GM23338 (cell line): ENCODE data around the gene AQP6. TPM values are rescaled to one million over a fixed set of nuclear protein-coding genes. Genes with fewer than 3 reads are reported as not detected.

Source experiments
- ATAC-seq: fragments of 200-7000 bp; cut with Tn5 transposase; 3 replicates; pipeline ENCODE4 v1.9.1; 2020
- DNase-seq: peaks from one replicate; pipeline ENCODE4 v3.0.0-alpha.2; 2015; ENCODE audit warnings: low spot score
- H2AFZ ChIP-seq: fragments of 200-600 bp; sonication (generic); 2 replicates; pipeline ENCODE4 v1.8.0; 2016; ENCODE audit warnings: antibody characterized with exemption, mild to moderate bottlenecking, moderate library complexity
- H3F3A ChIP-seq: fragments of 200-600 bp; sonication (generic); replicated peaks from 2 replicates; pipeline ENCODE4 v1.8.0; 2017; ENCODE audit warnings: antibody characterized with exemption, mixed run types, low read depth
- H3K27ac ChIP-seq: fragments of 200-600 bp; sonication (generic); 2 replicates; pipeline ENCODE4 v1.6.1; 2016; ENCODE audit warnings: low read depth
- H3K27me3 ChIP-seq: fragments of 200-600 bp; sonication (generic); 2 replicates; pipeline ENCODE4 v1.8.0; 2016; ENCODE audit warnings: mild to moderate bottlenecking, mixed run types, moderate library complexity; ENCODE audit not compliant: insufficient read depth
- H3K36me3 ChIP-seq: fragments of 200-600 bp; sonication (generic); 2 replicates; pipeline ENCODE4 v1.8.0; 2016; ENCODE audit warnings: mild to moderate bottlenecking; ENCODE audit not compliant: insufficient read depth
- H3K4me1 ChIP-seq: fragments of 200-600 bp; sonication (generic); 2 replicates; pipeline ENCODE4 v1.8.0; 2016; ENCODE audit warnings: mild to moderate bottlenecking, moderate library complexity; ENCODE audit not compliant: insufficient read depth
- H3K4me2 ChIP-seq: fragments of 200-600 bp; sonication (generic); 2 replicates; pipeline ENCODE4 v1.7.1; 2017; ENCODE audit warnings: mixed run types
- H3K4me3 ChIP-seq: fragments of 200-600 bp; sonication (generic); 2 replicates; pipeline ENCODE4 v1.6.1; 2016; ENCODE audit warnings: mixed run types
- H3K79me2 ChIP-seq: fragments of 200-600 bp; sonication (generic); replicated peaks from 2 replicates; pipeline ENCODE4 v1.8.0; 2017; ENCODE audit warnings: mild to moderate bottlenecking; ENCODE audit not compliant: insufficient read depth
- H3K9me2 ChIP-seq: fragments of 200-600 bp; sonication (generic); 2 replicates; pipeline ENCODE4 v1.8.0; 2017; ENCODE audit not compliant: insufficient read depth
- H4K20me1 ChIP-seq: fragments of 200-600 bp; sonication (generic); replicated peaks from 2 replicates; pipeline ENCODE4 v1.8.0; 2017; ENCODE audit warnings: mild to moderate bottlenecking; ENCODE audit not compliant: insufficient read depth
- H3K27ac Mint-ChIP-seq: 2 replicates; pipeline ENCODE4 v1.8.0; 2020; ENCODE audit warnings: inconsistent platforms, mild to moderate bottlenecking, moderate library complexity, mixed read lengths
- H3K27me3 Mint-ChIP-seq: 3 replicates; pipeline ENCODE4 v1.8.0; 2022; ENCODE audit warnings: low read depth, mild to moderate bottlenecking, moderate library complexity, mixed read lengths, inconsistent platforms; ENCODE audit not compliant: insufficient read depth, poor library complexity
- H3K36me3 Mint-ChIP-seq: 3 replicates; pipeline ENCODE4 v1.8.0; 2021; ENCODE audit warnings: low read depth, mild to moderate bottlenecking, inconsistent platforms, moderate library complexity, mixed read lengths
- H3K4me1 Mint-ChIP-seq: 3 replicates; pipeline ENCODE4 v1.8.0; 2020; ENCODE audit warnings: mild to moderate bottlenecking, inconsistent platforms, mixed read lengths
- H3K4me3 Mint-ChIP-seq: 3 replicates; pipeline ENCODE4 v1.8.0; 2021; ENCODE audit warnings: moderate library complexity, mild to moderate bottlenecking, inconsistent platforms, mixed read lengths
- H3K9me3 Mint-ChIP-seq: 3 replicates; pipeline ENCODE4 v1.8.0; 2020; ENCODE audit warnings: moderate library complexity, mild to moderate bottlenecking, inconsistent platforms, mixed read lengths
- EZH2 ChIP-seq: fragments of 200-600 bp; sonication (generic); IDR thresholded peaks from one replicate; pipeline ENCODE4 v1.8.0; 2017; ENCODE audit warnings: antibody characterized with exemption, mild to moderate bottlenecking, low read depth; ENCODE audit not compliant: unreplicated experiment
- EZH2phosphoT487 ChIP-seq: fragments of 200-600 bp; sonication (generic); IDR thresholded peaks from one replicate; pipeline ENCODE4 v1.8.1; 2018; ENCODE audit warnings: antibody characterized with exemption; ENCODE audit not compliant: unreplicated experiment
- JUNB ChIP-seq: IDR thresholded peaks from one replicate; pipeline ENCODE4 v1.6.1; 2016; ENCODE audit warnings: antibody characterized with exemption; ENCODE audit not compliant: unreplicated experiment
- NANOG ChIP-seq: IDR thresholded peaks from 2 replicates; pipeline ENCODE4 v1.6.1; 2016; ENCODE audit warnings: antibody characterized with exemption, borderline replicate concordance
- POLR2AphosphoS5 ChIP-seq: IDR thresholded peaks from 2 replicates; pipeline ENCODE4 v1.6.1; 2016; ENCODE audit warnings: antibody characterized with exemption, low read depth
- STAT1 ChIP-seq: IDR thresholded peaks from one replicate; pipeline ENCODE4 v1.6.1; 2016; ENCODE audit warnings: antibody characterized with exemption; ENCODE audit not compliant: unreplicated experiment
- polyA plus RNA-seq: library from polyadenylated mRNA; unstranded; fragments of >200 nt; fragmentation: Nextera tagmentation; extraction: Ambion mirVana; gene quantifications from 2 replicates; pipeline ENCODE4 v1.2.1, GENCODE V29; 2016
- total RNA-seq: library from RNA; depleted of rRNA; stranded (reverse); fragments of >200 nt; shearing (Covaris generic); gene quantifications from 2 replicates; pipeline ENCODE4 v1.2.3, GENCODE V29; 2014
- TF ChIP-seq, protein P1 (sequence below): IDR thresholded peaks from one replicate; pipeline ENCODE4 v1.6.1; 2018; ENCODE audit warnings: antibody characterized with exemption; ENCODE audit not compliant: unreplicated experiment
- TF ChIP-seq, protein P2 (sequence below): fragments of 250-450 bp; sonication (Bioruptor Pico); IDR thresholded peaks from 2 replicates; pipeline ENCODE4 v1.5.0; 2020; ENCODE audit warnings: mild to moderate bottlenecking, moderate library complexity
- TF ChIP-seq, protein P3 (sequence below), 2 experiments: fragments of 200-600 bp in 1 of 2; sonication (generic) in 1 of 2; conservative IDR thresholded peaks; 2 replicates each; pipeline versions ENCODE4 v1.5.1 to v1.6.1; 2016 to 2017; ENCODE audit warnings: antibody characterized with exemption in 2 of 2, low read depth in 2 of 2, mild to moderate bottlenecking in 2 of 2, moderate library complexity in 1 of 2

The AQP6 gene
- total and polyA plus RNA-seq, 2 experiments from 2014 or later = 0.08 TPM; not detected in 1

- H3K27me3 ChIP-seq = peaks cover 23% of the 10 kb centered on the region
- peaks cover 12% of the 10 kb centered on the region for H3K27me3 Mint-ChIP-seq
- no peak overlapping the region for H3K27ac Mint-ChIP-seq
- H3K36me3 Mint-ChIP-seq = no peaks in the 10 kb centered on the region
- no peak overlapping the region for H3K4me2 ChIP-seq
- no peaks in the 10 kb centered on the region for H3K36me3 ChIP-seq
- peaks cover 28% of the 10 kb centered on the region for H3K4me1 ChIP-seq
- no peak overlapping the region for H3K27ac ChIP-seq
- H3K9me2 ChIP-seq = no peaks in the 10 kb centered on the region
- H3K4me1 Mint-ChIP-seq = peaks cover 15% of the 10 kb centered on the region
- TF ChIP-seq, protein P1, sequence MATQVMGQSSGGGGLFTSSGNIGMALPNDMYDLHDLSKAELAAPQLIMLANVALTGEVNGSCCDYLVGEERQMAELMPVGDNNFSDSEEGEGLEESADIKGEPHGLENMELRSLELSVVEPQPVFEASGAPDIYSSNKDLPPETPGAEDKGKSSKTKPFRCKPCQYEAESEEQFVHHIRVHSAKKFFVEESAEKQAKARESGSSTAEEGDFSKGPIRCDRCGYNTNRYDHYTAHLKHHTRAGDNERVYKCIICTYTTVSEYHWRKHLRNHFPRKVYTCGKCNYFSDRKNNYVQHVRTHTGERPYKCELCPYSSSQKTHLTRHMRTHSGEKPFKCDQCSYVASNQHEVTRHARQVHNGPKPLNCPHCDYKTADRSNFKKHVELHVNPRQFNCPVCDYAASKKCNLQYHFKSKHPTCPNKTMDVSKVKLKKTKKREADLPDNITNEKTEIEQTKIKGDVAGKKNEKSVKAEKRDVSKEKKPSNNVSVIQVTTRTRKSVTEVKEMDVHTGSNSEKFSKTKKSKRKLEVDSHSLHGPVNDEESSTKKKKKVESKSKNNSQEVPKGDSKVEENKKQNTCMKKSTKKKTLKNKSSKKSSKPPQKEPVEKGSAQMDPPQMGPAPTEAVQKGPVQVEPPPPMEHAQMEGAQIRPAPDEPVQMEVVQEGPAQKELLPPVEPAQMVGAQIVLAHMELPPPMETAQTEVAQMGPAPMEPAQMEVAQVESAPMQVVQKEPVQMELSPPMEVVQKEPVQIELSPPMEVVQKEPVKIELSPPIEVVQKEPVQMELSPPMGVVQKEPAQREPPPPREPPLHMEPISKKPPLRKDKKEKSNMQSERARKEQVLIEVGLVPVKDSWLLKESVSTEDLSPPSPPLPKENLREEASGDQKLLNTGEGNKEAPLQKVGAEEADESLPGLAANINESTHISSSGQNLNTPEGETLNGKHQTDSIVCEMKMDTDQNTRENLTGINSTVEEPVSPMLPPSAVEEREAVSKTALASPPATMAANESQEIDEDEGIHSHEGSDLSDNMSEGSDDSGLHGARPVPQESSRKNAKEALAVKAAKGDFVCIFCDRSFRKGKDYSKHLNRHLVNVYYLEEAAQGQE = no peak
- no peak for TF ChIP-seq JUNB
- no peak for TF ChIP-seq STAT1
- TF ChIP-seq NANOG = no peak
- TF ChIP-seq EZH2 = no peak
- no peak for TF ChIP-seq EZH2phosphoT487
- TF ChIP-seq POLR2AphosphoS5 = no peak
- ATAC-seq (no peak), DNase-seq (no peak)
- H3K4me3 Mint-ChIP-seq = no peak overlapping the region; the same call in 2 of the 3 replicates
- no peak overlapping the region for H3K4me3 ChIP-seq
- H3K79me2 ChIP-seq = no peaks in the 10 kb centered on the region
- no peaks in the 10 kb centered on the region for H3F3A ChIP-seq
- no peak overlapping the region for H2AFZ ChIP-seq
- no peaks in the 10 kb centered on the region for H4K20me1 ChIP-seq
- no peaks in the 10 kb centered on the region for H3K9me3 Mint-ChIP-seq
These were observed 21.1 kb upstream of the AQP6 start for GRCh38 chr12:49951411-49952240.

DNA sequence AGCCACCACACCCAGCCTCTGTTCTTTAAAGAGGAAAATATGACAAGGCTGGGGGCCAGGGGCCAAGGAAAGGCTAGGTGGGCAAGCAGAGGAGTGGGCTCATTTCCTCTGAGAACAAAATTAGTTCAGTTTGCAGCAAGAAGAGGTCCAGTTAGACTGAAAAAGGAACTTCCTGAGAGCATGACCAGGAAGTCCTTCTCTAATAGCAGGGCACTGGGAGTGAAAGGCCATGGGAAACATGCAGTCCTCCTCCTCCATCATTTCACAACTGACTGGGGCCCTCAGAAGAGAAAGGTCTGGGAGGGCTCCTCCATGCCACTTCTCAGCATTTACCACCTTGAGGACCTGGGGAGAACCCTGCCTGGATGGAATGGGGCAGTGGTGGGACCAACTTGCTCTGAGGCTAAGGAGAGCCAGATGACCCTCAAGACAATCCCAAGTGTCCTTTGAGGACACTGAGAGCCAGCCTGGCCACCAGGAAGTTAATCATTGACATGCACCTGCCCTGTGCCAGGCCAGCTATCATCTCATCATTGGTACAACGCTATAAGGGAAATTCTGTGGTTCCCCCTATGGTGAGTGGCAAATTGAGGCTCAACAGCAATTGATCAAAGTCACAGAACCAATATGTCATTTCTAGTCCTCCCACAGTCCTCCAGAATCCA is 20.2 kb upstream of the AQP6 start:
- Histone ChIP-seq H3K4me2 (no peak overlapping the region), H4K20me1 (no peaks in the 10 kb centered on the region), H3K4me3 (no peak overlapping the region), H3K36me3 (no peaks in the 10 kb centered on the region), H2AFZ (no peak overlapping the region), H3K79me2 (no peaks in the 10 kb centered on the region), H3K27me3 (peaks cover 32% of the 10 kb centered on the region), H3K27ac (no peak overlapping the region), H3K9me2 (no peaks in the 10 kb centered on the region), H3F3A (no peaks in the 10 kb centered on the region), H3K4me1 (peaks cover 22% of the 10 kb centered on the region; the same call in 1 of the 2 replicates)
- no peaks in the 10 kb centered on the region for H3K36me3 Mint-ChIP-seq
- no peak overlapping the region for H3K4me3 Mint-ChIP-seq
- H3K4me1 Mint-ChIP-seq = peaks cover 13% of the 10 kb centered on the region
- peaks cover 13% of the 10 kb centered on the region for H3K27me3 Mint-ChIP-seq
- H3K9me3 Mint-ChIP-seq = no peaks in the 10 kb centered on the region
- DNase-seq (no peak), ATAC-seq (no peak)
- H3K27ac Mint-ChIP-seq = no peak overlapping the region
- TF ChIP-seq, protein P2, sequence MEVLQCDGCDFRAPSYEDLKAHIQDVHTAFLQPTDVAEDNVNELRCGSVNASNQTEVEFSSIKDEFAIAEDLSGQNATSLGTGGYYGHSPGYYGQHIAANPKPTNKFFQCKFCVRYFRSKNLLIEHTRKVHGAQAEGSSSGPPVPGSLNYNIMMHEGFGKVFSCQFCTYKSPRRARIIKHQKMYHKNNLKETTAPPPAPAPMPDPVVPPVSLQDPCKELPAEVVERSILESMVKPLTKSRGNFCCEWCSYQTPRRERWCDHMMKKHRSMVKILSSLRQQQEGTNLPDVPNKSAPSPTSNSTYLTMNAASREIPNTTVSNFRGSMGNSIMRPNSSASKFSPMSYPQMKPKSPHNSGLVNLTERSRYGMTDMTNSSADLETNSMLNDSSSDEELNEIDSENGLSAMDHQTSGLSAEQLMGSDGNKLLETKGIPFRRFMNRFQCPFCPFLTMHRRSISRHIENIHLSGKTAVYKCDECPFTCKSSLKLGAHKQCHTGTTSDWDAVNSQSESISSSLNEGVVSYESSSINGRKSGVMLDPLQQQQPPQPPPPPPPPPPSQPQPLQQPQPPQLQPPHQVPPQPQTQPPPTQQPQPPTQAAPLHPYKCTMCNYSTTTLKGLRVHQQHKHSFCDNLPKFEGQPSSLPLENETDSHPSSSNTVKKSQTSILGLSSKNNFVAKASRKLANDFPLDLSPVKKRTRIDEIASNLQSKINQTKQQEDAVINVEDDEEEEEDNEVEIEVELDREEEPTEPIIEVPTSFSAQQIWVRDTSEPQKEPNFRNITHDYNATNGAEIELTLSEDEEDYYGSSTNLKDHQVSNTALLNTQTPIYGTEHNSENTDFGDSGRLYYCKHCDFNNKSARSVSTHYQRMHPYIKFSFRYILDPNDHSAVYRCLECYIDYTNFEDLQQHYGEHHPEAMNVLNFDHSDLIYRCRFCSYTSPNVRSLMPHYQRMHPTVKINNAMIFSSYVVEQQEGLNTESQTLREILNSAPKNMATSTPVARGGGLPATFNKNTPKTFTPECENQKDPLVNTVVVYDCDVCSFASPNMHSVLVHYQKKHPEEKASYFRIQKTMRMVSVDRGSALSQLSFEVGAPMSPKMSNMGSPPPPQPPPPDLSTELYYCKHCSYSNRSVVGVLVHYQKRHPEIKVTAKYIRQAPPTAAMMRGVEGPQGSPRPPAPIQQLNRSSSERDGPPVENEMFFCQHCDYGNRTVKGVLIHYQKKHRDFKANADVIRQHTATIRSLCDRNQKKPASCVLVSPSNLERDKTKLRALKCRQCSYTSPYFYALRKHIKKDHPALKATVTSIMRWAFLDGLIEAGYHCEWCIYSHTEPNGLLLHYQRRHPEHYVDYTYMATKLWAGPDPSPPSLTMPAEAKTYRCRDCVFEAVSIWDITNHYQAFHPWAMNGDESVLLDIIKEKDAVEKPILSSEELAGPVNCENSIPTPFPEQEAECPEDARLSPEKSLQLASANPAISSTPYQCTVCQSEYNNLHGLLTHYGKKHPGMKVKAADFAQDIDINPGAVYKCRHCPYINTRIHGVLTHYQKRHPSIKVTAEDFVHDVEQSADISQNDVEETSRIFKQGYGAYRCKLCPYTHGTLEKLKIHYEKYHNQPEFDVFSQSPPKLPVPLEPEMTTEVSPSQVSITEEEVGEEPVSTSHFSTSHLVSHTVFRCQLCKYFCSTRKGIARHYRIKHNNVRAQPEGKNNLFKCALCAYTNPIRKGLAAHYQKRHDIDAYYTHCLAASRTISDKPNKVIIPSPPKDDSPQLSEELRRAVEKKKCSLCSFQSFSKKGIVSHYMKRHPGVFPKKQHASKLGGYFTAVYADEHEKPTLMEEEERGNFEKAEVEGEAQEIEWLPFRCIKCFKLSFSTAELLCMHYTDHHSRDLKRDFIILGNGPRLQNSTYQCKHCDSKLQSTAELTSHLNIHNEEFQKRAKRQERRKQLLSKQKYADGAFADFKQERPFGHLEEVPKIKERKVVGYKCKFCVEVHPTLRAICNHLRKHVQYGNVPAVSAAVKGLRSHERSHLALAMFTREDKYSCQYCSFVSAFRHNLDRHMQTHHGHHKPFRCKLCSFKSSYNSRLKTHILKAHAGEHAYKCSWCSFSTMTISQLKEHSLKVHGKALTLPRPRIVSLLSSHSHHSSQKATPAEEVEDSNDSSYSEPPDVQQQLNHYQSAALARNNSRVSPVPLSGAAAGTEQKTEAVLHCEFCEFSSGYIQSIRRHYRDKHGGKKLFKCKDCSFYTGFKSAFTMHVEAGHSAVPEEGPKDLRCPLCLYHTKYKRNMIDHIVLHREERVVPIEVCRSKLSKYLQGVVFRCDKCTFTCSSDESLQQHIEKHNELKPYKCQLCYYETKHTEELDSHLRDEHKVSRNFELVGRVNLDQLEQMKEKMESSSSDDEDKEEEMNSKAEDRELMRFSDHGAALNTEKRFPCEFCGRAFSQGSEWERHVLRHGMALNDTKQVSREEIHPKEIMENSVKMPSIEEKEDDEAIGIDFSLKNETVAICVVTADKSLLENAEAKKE = no peak
- no peak for TF ChIP-seq EZH2phosphoT487
- TF ChIP-seq, protein P3, sequence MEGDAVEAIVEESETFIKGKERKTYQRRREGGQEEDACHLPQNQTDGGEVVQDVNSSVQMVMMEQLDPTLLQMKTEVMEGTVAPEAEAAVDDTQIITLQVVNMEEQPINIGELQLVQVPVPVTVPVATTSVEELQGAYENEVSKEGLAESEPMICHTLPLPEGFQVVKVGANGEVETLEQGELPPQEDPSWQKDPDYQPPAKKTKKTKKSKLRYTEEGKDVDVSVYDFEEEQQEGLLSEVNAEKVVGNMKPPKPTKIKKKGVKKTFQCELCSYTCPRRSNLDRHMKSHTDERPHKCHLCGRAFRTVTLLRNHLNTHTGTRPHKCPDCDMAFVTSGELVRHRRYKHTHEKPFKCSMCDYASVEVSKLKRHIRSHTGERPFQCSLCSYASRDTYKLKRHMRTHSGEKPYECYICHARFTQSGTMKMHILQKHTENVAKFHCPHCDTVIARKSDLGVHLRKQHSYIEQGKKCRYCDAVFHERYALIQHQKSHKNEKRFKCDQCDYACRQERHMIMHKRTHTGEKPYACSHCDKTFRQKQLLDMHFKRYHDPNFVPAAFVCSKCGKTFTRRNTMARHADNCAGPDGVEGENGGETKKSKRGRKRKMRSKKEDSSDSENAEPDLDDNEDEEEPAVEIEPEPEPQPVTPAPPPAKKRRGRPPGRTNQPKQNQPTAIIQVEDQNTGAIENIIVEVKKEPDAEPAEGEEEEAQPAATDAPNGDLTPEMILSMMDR (conservative IDR thresholded peaks at IDR 0.05; ENCODE audit: low read depth in 2 of 2) = no peak
